HFFc6 (cell line): ENCODE measurements around the gene CAPN5. TPM values are rescaled to one million over a fixed set of nuclear protein-coding genes. Genes with fewer than 3 reads are reported as not detected.

Experiments used
- DNase-seq: peaks from one replicate; pipeline ENCODE4 v3.0.0-alpha.2; 2018
- H3K27ac Mint-ChIP-seq: 2 replicates; pipeline ENCODE4 v1.8.0; 2020; ENCODE audit warnings: mild to moderate bottlenecking, mixed read lengths
- H3K27me3 Mint-ChIP-seq: 2 replicates; pipeline ENCODE4 v1.8.0; 2021; ENCODE audit warnings: mild to moderate bottlenecking, moderate library complexity, mixed read lengths; ENCODE audit not compliant: insufficient read depth
- H3K36me3 Mint-ChIP-seq: 2 replicates; pipeline ENCODE4 v1.8.0; 2021; ENCODE audit warnings: low read depth, mixed read lengths
- H3K4me1 Mint-ChIP-seq: 2 replicates; pipeline ENCODE4 v1.8.0; 2020; ENCODE audit warnings: low read depth, mixed read lengths
- H3K4me3 Mint-ChIP-seq: 2 replicates; pipeline ENCODE4 v1.8.0; 2020; ENCODE audit warnings: mild to moderate bottlenecking, moderate library complexity, mixed read lengths
- H3K9me3 Mint-ChIP-seq: 2 replicates; pipeline ENCODE4 v1.8.0; 2020; ENCODE audit warnings: mild to moderate bottlenecking, mixed read lengths
- CTCF ChIP-seq: fragments of 200-600 bp; sonication (generic); IDR thresholded peaks from 2 replicates; pipeline ENCODE4 v1.5.0; 2021; ENCODE audit warnings: antibody characterized with exemption, mild to moderate bottlenecking
- total RNA-seq, 6 experiments: library from RNA; stranded (reverse); fragmentation: NEBNext Ultra II Directional; extraction: Animal tissue kit (Norgen Biotek cat#: 25700); gene quantifications; 2 replicates in 1 of 6; 3 replicates in 5 of 6; pipeline ENCODE4 v1.2.3, GENCODE V29; 2021

The CAPN5 gene
- total RNA-seq, 6 experiments from 2014 or later, result 20.7 to 32.7 (median 29.0) TPM

- no peak for TF ChIP-seq CTCF
- Mint-ChIP-seq H3K27ac (no peak overlapping the region), H3K4me3 (no peak overlapping the region), H3K4me1 (no peaks in the 10 kb centered on the region), H3K36me3 (no peaks in the 10 kb centered on the region), H3K27me3 (peaks cover 43% of the 10 kb centered on the region), H3K9me3 (no peaks in the 10 kb centered on the region)
- DNase-seq, result no peak
Observed at GRCh38 chr11:77159219-77159936, 92.6 kb downstream of the CAPN5 start.

DNA sequence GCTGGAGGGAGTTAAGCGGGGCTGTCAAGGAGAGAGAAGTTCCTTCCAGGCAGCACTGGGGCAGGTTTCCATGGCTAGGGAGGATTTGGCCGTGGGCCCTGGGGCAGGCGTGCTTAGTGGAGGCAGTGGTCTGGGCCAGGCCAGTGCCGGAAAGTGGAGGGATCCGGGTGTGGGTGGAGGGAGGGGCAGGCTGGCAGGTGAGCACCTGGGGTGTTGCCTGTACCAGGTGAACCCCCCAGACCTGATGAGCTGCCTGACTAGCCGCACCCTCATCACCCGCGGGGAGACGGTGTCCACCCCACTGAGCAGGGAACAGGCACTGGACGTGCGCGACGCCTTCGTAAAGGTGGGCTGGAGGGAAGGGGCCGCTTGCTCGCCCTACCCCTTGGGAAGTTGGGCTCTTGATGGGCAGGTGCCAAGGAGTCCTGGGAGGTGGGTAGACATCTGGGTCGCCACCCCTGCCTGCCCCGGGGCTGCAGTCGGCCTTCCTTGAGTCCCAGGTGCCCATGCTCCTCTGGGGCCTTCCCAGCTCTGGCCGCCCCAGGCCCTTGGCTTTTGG, 93.2 kb downstream of the CAPN5 start:
- TF ChIP-seq CTCF, result no peak
- H3K27me3 Mint-ChIP-seq, result peaks cover 46% of the 10 kb centered on the region
- H3K27ac Mint-ChIP-seq, result no peak overlapping the region
- H3K4me3 Mint-ChIP-seq, result no peak overlapping the region
- H3K36me3 Mint-ChIP-seq, result no peaks in the 10 kb centered on the region
- H3K4me1 Mint-ChIP-seq, result no peaks in the 10 kb centered on the region
- no peaks in the 10 kb centered on the region for H3K9me3 Mint-ChIP-seq
- DNase-seq, result no peak

GRCh38 chr11:77163271-77163670, 96.5 kb downstream of the CAPN5 start:
- Mint-ChIP-seq H3K4me3 (no peak overlapping the region), H3K9me3 (no peaks in the 10 kb centered on the region), H3K27me3 (peaks cover 39% of the 10 kb centered on the region), H3K4me1 (no peaks in the 10 kb centered on the region), H3K36me3 (no peaks in the 10 kb centered on the region), H3K27ac (no peak overlapping the region)
- TF ChIP-seq CTCF, result no peak
- no peak for DNase-seq

DNA sequence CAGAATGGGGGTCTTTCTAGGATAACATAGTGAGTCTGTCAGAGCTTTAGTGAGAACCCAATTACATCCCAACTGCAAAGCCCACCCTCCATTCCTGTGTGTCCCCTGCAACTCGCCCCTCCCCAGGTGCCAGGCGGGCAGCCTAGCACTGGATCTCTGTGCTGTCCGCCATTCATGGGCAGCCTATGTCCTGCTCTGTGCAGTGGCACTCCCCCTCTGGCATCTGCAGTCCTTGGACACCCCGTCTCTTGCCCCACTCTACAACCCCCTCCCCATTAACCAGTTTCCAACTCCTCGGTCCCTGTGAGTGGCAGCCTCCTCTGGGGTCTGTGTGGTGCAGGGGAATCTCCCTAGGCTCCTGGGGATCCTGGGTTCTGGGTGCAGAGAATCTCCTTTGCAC, 98.3 kb downstream of the CAPN5 start:
- Mint-ChIP-seq H3K4me3 (no peak overlapping the region), H3K9me3 (no peaks in the 10 kb centered on the region), H3K4me1 (no peaks in the 10 kb centered on the region), H3K27me3 (peaks cover 38% of the 10 kb centered on the region), H3K27ac (no peak overlapping the region), H3K36me3 (no peaks in the 10 kb centered on the region)
- TF ChIP-seq CTCF, result no peak
- no peak for DNase-seq

DNA sequence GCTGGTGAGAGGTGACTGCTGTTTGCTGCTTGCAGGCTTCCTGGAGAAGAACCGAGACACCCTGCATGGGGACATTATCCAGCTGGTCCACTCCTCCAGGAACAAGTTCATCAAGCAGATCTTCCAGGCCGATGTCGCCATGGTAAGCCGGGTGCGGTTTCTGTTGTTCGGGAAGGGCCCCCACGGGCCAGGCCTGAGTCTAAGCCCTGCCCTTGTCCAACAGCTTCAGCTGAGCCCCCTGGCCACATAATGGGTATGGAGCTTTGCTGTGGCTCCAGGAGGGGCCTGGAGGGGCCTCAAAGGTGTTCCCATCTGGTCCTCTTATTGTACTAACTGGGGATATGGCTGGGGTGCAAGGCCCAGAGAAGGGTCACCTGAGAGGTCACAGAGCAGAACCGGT, 99.2 kb downstream of the CAPN5 start:
- peaks cover 31% of the 10 kb centered on the region for H3K27me3 Mint-ChIP-seq
- no peak overlapping the region for H3K27ac Mint-ChIP-seq
- H3K9me3 Mint-ChIP-seq, result no peaks in the 10 kb centered on the region
- no peak for TF ChIP-seq CTCF
- DNase-seq, result no peak
- no peaks in the 10 kb centered on the region for H3K36me3 Mint-ChIP-seq
- H3K4me1 Mint-ChIP-seq, result no peaks in the 10 kb centered on the region
- H3K4me3 Mint-ChIP-seq, result no peak overlapping the region
